Right hindlimb (tissue), 1 donor: Measurements from ENCODE around the gene RASEF.
"Not testable (repeated sequence)": the region's sequence is repeated elsewhere in the genome, so short reads cannot be mapped to it uniquely, and the experiment has no call there.

Experiments
- DNase-seq: peaks from one replicate; pipeline ENCODE4 v3.0.0-alpha.2; 2018

Gene RASEF

GRCh38 chr9:82968388-82968787 is 94.6 kb downstream of the RASEF start:
- DNase-seq = no peak

GRCh38 chr9:82961504-82962125 is 101.3 kb downstream of the RASEF start:
- DNase-seq = peak; percentile 78

GRCh38 chr9:82957529-82958379 is 105.2 kb downstream of the RASEF start:
- no peak for DNase-seq

GRCh38 chr9:82949203-82949602 is 113.7 kb downstream of the RASEF start:
- no peak for DNase-seq

GRCh38 chr9:82940376-82940775 is 122.6 kb downstream of the RASEF start:
- DNase-seq = no peak

GRCh38 chr9:82939451-82939850 is 123.5 kb downstream of the RASEF start:
- DNase-seq = no peak

- DNase-seq = no peak
Measured at GRCh38 chr9:82938426-82939218, 124.3 kb downstream of the RASEF start.

- not testable (repeated sequence) for DNase-seq
Measured at GRCh38 chr9:82936561-82936960, 126.4 kb downstream of the RASEF start.

GRCh38 chr9:82934949-82935348 is 128.0 kb downstream of the RASEF start:
- no peak for DNase-seq

GRCh38 chr9:82934025-82934424 is 128.9 kb downstream of the RASEF start:
- not testable (repeated sequence) for DNase-seq

- DNase-seq = no peak
Measured at GRCh38 chr9:82930116-82930515, 132.8 kb downstream of the RASEF start.
